GM12892 (cell line): ENCODE measurements around the gene PIMREG.

Source experiments
- POLR2A ChIP-seq: IDR thresholded peaks from 2 replicates; pipeline ENCODE4 v1.6.1; 2011; ENCODE audit warnings: low read depth, low read length, control low read depth
- POLR2AphosphoS5 ChIP-seq: IDR thresholded peaks from 2 replicates; pipeline ENCODE4 v1.6.1; 2011; ENCODE audit warnings: low read depth, low read length, control low read depth

GRCh38 chr17:6485646-6486412, 41.6 kb downstream of the PIMREG start:
- TF ChIP-seq POLR2A (no peak), POLR2AphosphoS5 (no peak)
